OCI-LY7 (cell line): ENCODE measurements around the gene TBC1D5.

Experiments used
- CTCF ChIP-seq: fragments of 200-600 bp; sonication (generic); conservative IDR thresholded peaks from 2 replicates; pipeline ENCODE4 v1.5.1; 2014; ENCODE audit warnings: mild to moderate bottlenecking, antibody characterized with exemption, low read length, moderate library complexity, mixed read lengths
- EZH2phosphoT487 ChIP-seq: fragments of 200-600 bp; sonication (generic); IDR thresholded peaks from 2 replicates; pipeline ENCODE4 v1.6.1; 2018; ENCODE audit warnings: low read depth, borderline replicate concordance, mild to moderate bottlenecking, mixed run types, antibody characterized with exemption, low read length, moderate library complexity, mixed read lengths

DNA sequence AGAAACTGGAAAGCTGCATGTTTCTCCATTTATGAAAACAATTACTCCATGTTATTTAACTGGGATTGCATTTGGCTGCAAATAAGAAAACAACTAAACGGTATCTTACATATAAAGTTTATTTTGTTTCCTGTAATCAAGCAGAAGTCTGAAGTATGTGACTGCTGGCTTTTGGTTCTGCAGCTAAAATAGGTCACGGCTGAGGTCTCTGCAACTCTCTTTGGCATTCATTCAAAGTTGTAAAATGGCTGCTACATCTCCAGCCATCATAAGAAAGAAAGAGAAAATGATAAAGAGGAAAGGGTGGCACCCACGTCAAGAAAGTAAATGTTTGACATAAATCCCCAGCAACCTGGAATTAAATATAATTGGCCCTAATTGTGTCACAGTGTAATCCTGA, 406.1 kb downstream of the TBC1D5 start:
- TF ChIP-seq CTCF (no peak), EZH2phosphoT487 (no peak)
